K562 (cell line): ENCODE results near the gene GPR37L1. TPM values are rescaled to one million over a fixed set of nuclear protein-coding genes. Genes with fewer than 3 reads are reported as not detected.

Experiments used
- ATAC-seq: fragments of 200-7000 bp; cut with Tn5 transposase; 3 replicates; pipeline ENCODE4 v1.9.1; 2020; ENCODE audit warnings: moderate library complexity
- BruUV-seq: library from RNA; stranded (reverse); fragments of 400-500 nt; replicated peaks from 2 replicates; lab custom pipeline; 2021; lab: Mats Ljungman, UMichigan
- CTCF ChIA-PET: fragments of 300-600 bp; formaldehyde crosslinking; extraction: SDS; loops from one replicate; lab custom pipeline; 2021; ENCODE audit warnings: low intra/inter-chr PET ratio; lab: Yijun Ruan, JAX
- POLR2A ChIA-PET: fragments of 300-600, 350-650 bp; sonication (Branson Sonifier 250); formaldehyde crosslinking; extraction: SDS; loops from one replicate; lab custom pipeline; 2021; ENCODE audit warnings: antibody characterized with exemption, inconsistent platforms; lab: Yijun Ruan, JAX
- DNase-seq, 4 experiments: peaks; one replicate each; pipeline versions ENCODE4 v3.0.0 to v3.0.0-alpha.2; 2011 to 2018; ENCODE audit warnings: low spot score in 3 of 4, mixed read lengths in 3 of 4; ENCODE audit errors: extremely low read depth in 1 of 4
- FAIRE-seq: peaks from 2 replicates; lab custom pipeline; 2011; peaks lifted over from hg19 to GRCh38; lab: Jason Lieb, UNC
- H2AFZ ChIP-seq: 2 replicates; pipeline ENCODE4 v1.6.0; 2011; ENCODE audit warnings: low read depth, low read length, control low read depth, inconsistent platforms
- H3K27ac ChIP-seq: fragments of 200-600 bp; 3 replicates; pipeline ENCODE4 v1.8.0; 2011; ENCODE audit warnings: low read depth, mild to moderate bottlenecking, control low read depth, inconsistent platforms, low read length, moderate library complexity, mixed read lengths; ENCODE audit errors: extremely low read depth
- H3K27me3 ChIP-seq, 2 experiments: fragments of 300-600 bp in 1 of 2; 2 replicates in 1 of 2; 3 replicates in 1 of 2; pipeline versions ENCODE4 v1.6.0 to v1.8.0; 2011; ENCODE audit warnings: inconsistent platforms in 2 of 2, low read length in 2 of 2, mild to moderate bottlenecking in 1 of 2, mixed read lengths in 1 of 2, moderate library complexity in 1 of 2; ENCODE audit not compliant: control insufficient read depth in 2 of 2, insufficient read depth in 2 of 2
- H3K36me3 ChIP-seq: fragments of 300-600 bp; 3 replicates; pipeline ENCODE4 v1.8.0; 2011; ENCODE audit warnings: mild to moderate bottlenecking, low read length, inconsistent platforms; ENCODE audit not compliant: control insufficient read depth, insufficient read depth
- H3K4me1 ChIP-seq, 2 experiments: fragments of 200-600 bp in 1 of 2; replicated peaks in 1 of 2; 2 replicates in 1 of 2; 3 replicates in 1 of 2; pipeline versions ENCODE4 v1.5.1 to v1.8.0; 2011; ENCODE audit warnings: inconsistent platforms in 2 of 2, low read length in 2 of 2, mild to moderate bottlenecking in 1 of 2, mixed read lengths in 1 of 2, moderate library complexity in 1 of 2; ENCODE audit not compliant: control insufficient read depth in 2 of 2, insufficient read depth in 2 of 2
- H3K4me2 ChIP-seq: 2 replicates; pipeline ENCODE4 v1.6.1; 2011; ENCODE audit warnings: low read length, control low read depth, inconsistent platforms, mixed read lengths; ENCODE audit not compliant: insufficient read depth
- H3K4me3 ChIP-seq: fragments of 200-600 bp; sonication (generic), shearing (Covaris generic); 2 replicates; pipeline ENCODE4 v1.5.1; 2016; ENCODE audit warnings: control low read depth, inconsistent platforms
- H3K79me2 ChIP-seq: fragments of 200-600 bp; 3 replicates; pipeline ENCODE4 v1.8.0; 2011; ENCODE audit warnings: low read length, inconsistent platforms; ENCODE audit not compliant: control insufficient read depth, insufficient read depth
- H3K9ac ChIP-seq, 2 experiments: 2 replicates each; pipeline versions ENCODE4 v1.6.0 to v1.6.1; 2011; ENCODE audit warnings: low read depth in 2 of 2, low read length in 2 of 2, control low read depth in 1 of 2, inconsistent platforms in 1 of 2, mild to moderate bottlenecking in 1 of 2, mixed read lengths in 1 of 2; ENCODE audit not compliant: insufficient read depth in 1 of 2
- H3K9me1 ChIP-seq: one replicate; pipeline ENCODE4 v1.6.0; 2011; ENCODE audit warnings: inconsistent platforms, mild to moderate bottlenecking, low read length, moderate library complexity; ENCODE audit not compliant: control insufficient read depth, insufficient read depth
- H3K9me3 ChIP-seq: replicated peaks from 2 replicates; pipeline ENCODE4 v1.5.1; 2011; ENCODE audit warnings: low read depth, low read length, inconsistent platforms; ENCODE audit not compliant: control insufficient read depth, insufficient read depth
- H4K20me1 ChIP-seq: replicated peaks from 2 replicates; pipeline ENCODE4 v1.6.1; 2011; ENCODE audit warnings: low read length, inconsistent platforms, mixed read lengths; ENCODE audit not compliant: control insufficient read depth, insufficient read depth
- BRD9 ChIP-seq: fragments of 450-650 bp; IDR thresholded peaks from 2 replicates; pipeline ENCODE4 v1.6.1; 2018; ENCODE audit warnings: low read depth; ENCODE audit not compliant: partially characterized antibody
- CLOCK ChIP-seq: fragments of 250-450 bp; sonication (Bioruptor Pico); IDR thresholded peaks from 2 replicates; pipeline ENCODE4 v1.4.0; 2020; ENCODE audit warnings: mild to moderate bottlenecking, moderate library complexity, borderline replicate concordance
- ELK3 ChIP-seq: fragments of 450-650 bp; formaldehyde crosslinking; IDR thresholded peaks from 2 replicates; pipeline ENCODE4 v1.4.0; 2020; ENCODE audit warnings: mild to moderate bottlenecking
- MIER1 ChIP-seq: fragments of 450-650 bp; IDR thresholded peaks from 2 replicates; pipeline ENCODE4 v1.6.1; 2016; ENCODE audit warnings: antibody characterized with exemption, mild to moderate bottlenecking, low read depth
- ZNF174 ChIP-seq: fragments of 250-450 bp; sonication (Bioruptor Pico); IDR thresholded peaks from 2 replicates; pipeline ENCODE4 v1.4.0; 2020; ENCODE audit warnings: mild to moderate bottlenecking
- WGBS: fragments of 100-300 bp; shearing (Covaris generic); methylation state at CpG from one replicate; pipeline ENCODE4 v1.1.6; 2016; ENCODE audit warnings: low coverage, mixed read lengths; ENCODE audit not compliant: insufficient coverage; ENCODE audit errors: missing lambda C conversion rate; 5-methylcytosine and 5-hydroxymethylcytosine counted together
- in situ Hi-C: fragments of 300-500 bp; cut with MboI; formaldehyde crosslinking; loops from 4 replicates; pipeline ENCODE4 v1.15.0; 2018; ENCODE audit warnings: inconsistent platforms, mixed read lengths
- intact Hi-C: fragments of 100-400 bp; cut with micrococcal nuclease; formaldehyde crosslinking; loops from 2 replicates; pipeline ENCODE4 v1.14.2; 2022
- polyA plus RNA-seq, 8 experiments: library from polyadenylated mRNA; depleted of rRNA in 4 of 8; stranded (reverse) in 5 of 8; unstranded in 3 of 8; fragments of >200 nt; fragmentation: Nextera tagmentation in 2 of 8; fragmentation: Illumina TruSeq in 1 of 8; extraction: Ambion mirVana in 2 of 8; extraction: Trizol in 1 of 8; gene quantifications; 2 replicates each; pipeline versions ENCODE4 v1.2.1 to v1.2.3, GENCODE V29; 2011 to 2014; ENCODE audit warnings: inconsistent platforms in 1 of 8, missing spikeins in 1 of 8
- total RNA-seq, 7 experiments: library from RNA; depleted of rRNA in 6 of 7; stranded (reverse); fragments of >200 nt in 6 of 7; fragmentation: Illumina TruSeq in 2 of 7; extraction: Trizol in 2 of 7; gene quantifications; 2 replicates each; pipeline versions ENCODE4 v1.2.1 to v1.2.3, GENCODE V29; 2011 to 2021; ENCODE audit warnings: low replicate concordance in 1 of 7
- TF ChIP-seq, protein P1 (sequence below): fragments of 250-450 bp; sonication (Bioruptor Pico); IDR thresholded peaks from 2 replicates; pipeline ENCODE4 v1.5.0; 2021; ENCODE audit warnings: mild to moderate bottlenecking, borderline replicate concordance

GPR37L1 gene
- total and polyA plus RNA-seq, 9 of the 15 experiments (the other 6 are each of a cell fraction or from before 2014, with no cell fraction given): not detected

DNA sequence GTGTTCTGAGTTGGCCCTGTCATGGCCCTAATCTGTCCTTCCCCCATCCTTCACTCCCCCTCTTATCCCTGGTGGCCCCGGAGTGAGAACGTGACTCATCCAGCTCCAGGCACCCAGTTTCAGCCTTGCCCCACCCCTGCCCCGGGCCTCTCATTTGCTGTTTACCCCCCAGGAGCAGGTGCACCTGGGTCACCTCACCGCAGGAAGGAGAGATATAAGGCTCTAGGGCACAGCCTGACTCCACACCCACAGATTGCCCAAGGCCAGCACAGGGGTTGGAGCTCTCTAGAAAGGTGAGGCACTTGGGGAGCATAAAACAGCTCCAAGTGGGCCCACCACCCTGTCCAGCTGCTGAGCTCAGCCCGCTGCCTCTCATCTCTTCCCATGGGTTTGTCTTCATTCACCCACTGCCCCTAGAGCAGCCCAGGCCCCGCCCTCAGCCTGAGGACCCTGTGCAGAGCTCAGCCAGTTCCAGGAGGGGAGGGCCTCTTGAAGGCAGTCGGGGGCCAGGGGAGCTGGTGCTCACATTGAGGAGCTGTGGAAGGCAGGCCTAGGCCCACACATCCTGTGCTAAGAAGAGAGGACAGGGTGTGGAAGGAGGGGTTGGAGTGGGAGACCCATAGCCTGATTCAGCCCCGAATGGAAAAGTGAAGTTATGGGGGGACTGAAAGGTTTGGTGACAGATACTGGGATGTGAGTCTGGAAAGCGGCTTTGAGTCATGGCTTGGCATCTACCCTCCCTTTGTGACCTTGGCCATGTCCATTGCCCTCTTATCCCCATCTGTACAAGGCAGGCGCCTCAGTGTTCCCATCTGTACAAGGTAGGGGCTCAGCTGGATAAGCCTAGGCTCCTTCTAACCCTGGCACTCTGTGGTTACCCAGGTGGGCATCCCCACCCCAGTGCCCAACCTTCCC, 16.1 kb upstream of the GPR37L1 start:
- ChIA-PET POLR2A (interaction anchor here (0.5 to 1.9 kb wide), 13 partner anchors 11 to 697 kb away, joined by 3 to 10 read pairs (median 4); partner anchors contain the start of gene TIMM17A), CTCF (no interaction called here)
- ATAC-seq (peak; percentile 76), DNase-seq (peak; percentile 83 to 93 (median 90)), FAIRE-seq (peak; percentile 40)
- in situ Hi-C loops (no loop called here), intact Hi-C loops (no loop called here)
- Histone ChIP-seq H2AFZ (peak overlapping the region; percentile 73), H3K36me3 (no peaks in the 10 kb centered on the region), H3K9me3 (no peaks in the 10 kb centered on the region), H3K4me2 (peak overlapping the region; percentile 79), H3K4me3 (no peak overlapping the region), H3K9me1 (no peaks in the 10 kb centered on the region), H3K4me1 (peaks cover 28 to 36% of the 10 kb centered on the region in 2 experiments), H4K20me1 (no peaks in the 10 kb centered on the region), H3K27me3 (no peaks in the 10 kb centered on the region), H3K27ac (peak overlapping the region; percentile 60; the same call in 2 of the 3 replicates), H3K79me2 (no peaks in the 10 kb centered on the region), H3K9ac (peak overlapping the region; percentile 38 to 46; a peak in 3 of 4 replicates)
- no TSS peak for BruUV-seq
- 32% methylated on average over 10 of the region's 10 CpGs for WGBS
- TF ChIP-seq ELK3 (CRISPR knock-in tag) (no peak), ZNF174 (CRISPR knock-in tag) (no peak), MIER1 (no peak), BRD9 (no peak), CLOCK (no peak)
- TF ChIP-seq, protein P1, sequence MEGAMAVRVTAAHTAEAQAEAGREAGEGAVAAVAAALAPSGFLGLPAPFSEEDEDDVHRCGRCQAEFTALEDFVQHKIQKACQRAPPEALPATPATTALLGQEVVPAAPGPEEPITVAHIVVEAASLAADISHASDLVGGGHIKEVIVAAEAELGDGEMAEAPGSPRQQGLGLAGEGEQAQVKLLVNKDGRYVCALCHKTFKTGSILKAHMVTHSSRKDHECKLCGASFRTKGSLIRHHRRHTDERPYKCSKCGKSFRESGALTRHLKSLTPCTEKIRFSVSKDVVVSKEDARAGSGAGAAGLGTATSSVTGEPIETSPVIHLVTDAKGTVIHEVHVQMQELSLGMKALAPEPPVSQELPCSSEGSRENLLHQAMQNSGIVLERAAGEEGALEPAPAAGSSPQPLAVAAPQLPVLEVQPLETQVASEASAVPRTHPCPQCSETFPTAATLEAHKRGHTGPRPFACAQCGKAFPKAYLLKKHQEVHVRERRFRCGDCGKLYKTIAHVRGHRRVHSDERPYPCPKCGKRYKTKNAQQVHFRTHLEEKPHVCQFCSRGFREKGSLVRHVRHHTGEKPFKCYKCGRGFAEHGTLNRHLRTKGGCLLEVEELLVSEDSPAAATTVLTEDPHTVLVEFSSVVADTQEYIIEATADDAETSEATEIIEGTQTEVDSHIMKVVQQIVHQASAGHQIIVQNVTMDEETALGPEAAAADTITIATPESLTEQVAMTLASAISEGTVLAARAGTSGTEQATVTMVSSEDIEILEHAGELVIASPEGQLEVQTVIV (CRISPR knock-in tag): no peak
